Measurements from ENCODE around the gene ARHGAP35.
"Not testable (repeated sequence)": the region's sequence is repeated elsewhere in the genome, so short reads cannot be mapped to it uniquely, and the experiment has no call there.

Gene ARHGAP35

GRCh38 chr19:46868025-46868802 lies 7.4 kb downstream of the ARHGAP35 start:
- DNase-seq (ENCODE audit: low read depth, low spot score), result no peak

GRCh38 chr19:46871173-46871572 lies 10.4 kb downstream of the ARHGAP35 start:
- not testable (repeated sequence) for DNase-seq (ENCODE audit: low read depth, low spot score)

- no peak for DNase-seq (ENCODE audit: low read depth, low spot score)
Observed at GRCh38 chr19:46872967-46873366, 12.2 kb downstream of the ARHGAP35 start.

- no peak for DNase-seq (ENCODE audit: low read depth, low spot score)
Observed at GRCh38 chr19:46875234-46875633, 14.4 kb downstream of the ARHGAP35 start.

- DNase-seq (ENCODE audit: low read depth, low spot score), result no peak
Observed at GRCh38 chr19:46875657-46876056, 14.9 kb downstream of the ARHGAP35 start.

- no peak for DNase-seq (ENCODE audit: low read depth, low spot score)
Observed at GRCh38 chr19:46878613-46879375, 18.0 kb downstream of the ARHGAP35 start.

GRCh38 chr19:46880431-46880830 lies 19.6 kb downstream of the ARHGAP35 start:
- DNase-seq (ENCODE audit: low read depth, low spot score), result no peak

- no peak for DNase-seq (ENCODE audit: low read depth, low spot score)
Observed at GRCh38 chr19:46881092-46881491, 20.3 kb downstream of the ARHGAP35 start.

- no peak for DNase-seq (ENCODE audit: low read depth, low spot score)
Observed at GRCh38 chr19:46882034-46882433, 21.2 kb downstream of the ARHGAP35 start.

GRCh38 chr19:46882751-46883150 lies 22.0 kb downstream of the ARHGAP35 start:
- not testable (repeated sequence) for DNase-seq (ENCODE audit: low read depth, low spot score)

- DNase-seq (ENCODE audit: low read depth, low spot score), result no peak
Observed at GRCh38 chr19:46885411-46885810, 24.6 kb downstream of the ARHGAP35 start.

- DNase-seq (ENCODE audit: low read depth, low spot score), result no peak
Observed at GRCh38 chr19:46886546-46887239, 25.9 kb downstream of the ARHGAP35 start.

- DNase-seq (ENCODE audit: low read depth, low spot score), result no peak
Observed at GRCh38 chr19:46887240-46887782, 26.5 kb downstream of the ARHGAP35 start.

GRCh38 chr19:46890423-46891170 lies 29.8 kb downstream of the ARHGAP35 start:
- no peak for DNase-seq (ENCODE audit: low read depth, low spot score)

GRCh38 chr19:46892252-46893179 lies 31.7 kb downstream of the ARHGAP35 start:
- no peak for DNase-seq (ENCODE audit: low read depth, low spot score)

GRCh38 chr19:46896076-46896794 lies 35.4 kb downstream of the ARHGAP35 start:
- no peak for DNase-seq (ENCODE audit: low read depth, low spot score)

- DNase-seq (ENCODE audit: low read depth, low spot score), result no peak
Observed at GRCh38 chr19:46898731-46899130, 37.9 kb downstream of the ARHGAP35 start.

GRCh38 chr19:46900341-46900740 lies 39.5 kb downstream of the ARHGAP35 start:
- DNase-seq (ENCODE audit: low read depth, low spot score), result no peak

- DNase-seq (ENCODE audit: low read depth, low spot score), result no peak
Observed at GRCh38 chr19:46901701-46902401, 41.1 kb downstream of the ARHGAP35 start.
